HG03139 (cell line): ENCODE data around the gene RAB40C.
"Not testable (repeated sequence)": the region's sequence is repeated elsewhere in the genome, so short reads cannot be mapped to it uniquely, and the experiment has no call there.

Experiments used
- ATAC-seq: cut with Tn5 transposase; IDR thresholded peaks from one replicate; pipeline ENCODE4 v1.9.1; 2021; ENCODE audit not compliant: unreplicated experiment

The RAB40C gene

GRCh38 chr16:588889-589657, 793 bp upstream of the RAB40C start:
- ATAC-seq = peak; percentile 60

GRCh38 chr16:590188-590814, 435 bp downstream of the RAB40C start:
- ATAC-seq = no peak

GRCh38 chr16:590815-591200, 942 bp downstream of the RAB40C start:
- no peak for ATAC-seq

DNA sequence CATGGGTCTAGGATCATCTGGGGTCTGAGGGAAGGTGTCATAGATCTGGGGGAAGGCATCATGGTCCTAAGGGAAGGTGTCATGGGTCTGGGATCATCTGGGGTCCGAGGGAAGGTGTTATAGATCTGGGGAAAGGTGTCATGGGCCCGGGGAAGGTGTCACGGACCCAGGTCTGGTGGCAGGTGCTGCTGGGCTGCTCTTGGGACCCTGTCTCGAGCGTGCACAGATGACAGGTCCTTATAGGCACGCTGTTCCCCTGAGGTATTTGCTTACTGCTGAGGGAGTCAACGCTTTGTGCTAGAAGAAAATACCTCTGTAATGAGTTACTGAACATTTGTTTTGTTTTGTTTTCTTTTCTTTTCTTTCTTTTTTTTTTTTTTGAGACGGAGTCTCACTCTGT, 1.4 kb downstream of the RAB40C start:
- ATAC-seq = no peak

- no peak for ATAC-seq
These were observed 2.1 kb downstream of the RAB40C start for GRCh38 chr16:591892-592517.

- ATAC-seq = no peak
These were observed 2.8 kb downstream of the RAB40C start for GRCh38 chr16:592518-593306.

DNA sequence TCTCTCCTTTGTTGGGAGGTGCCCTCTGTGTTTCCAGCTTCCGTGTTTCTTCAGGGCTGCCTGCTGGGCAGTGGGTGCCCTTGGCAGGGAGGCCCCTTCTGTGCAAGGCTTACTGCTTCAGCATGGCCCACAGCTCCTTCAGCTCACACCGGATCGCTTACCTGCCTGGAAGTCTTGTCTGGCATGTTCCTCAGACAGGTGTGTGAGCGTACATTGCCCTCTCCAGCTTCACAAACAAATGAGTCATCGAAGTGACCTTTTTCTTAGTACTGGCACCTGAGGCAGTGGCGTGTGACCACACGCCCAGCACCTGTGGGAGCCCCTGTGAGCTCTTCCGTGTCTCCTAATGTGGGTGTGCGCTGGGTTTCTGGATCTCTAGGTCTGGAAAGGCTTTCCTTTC, 3.5 kb downstream of the RAB40C start:
- no peak for ATAC-seq

- ATAC-seq = no peak
These were observed 3.9 kb downstream of the RAB40C start for GRCh38 chr16:593807-594206.

GRCh38 chr16:595094-595528, 5.2 kb downstream of the RAB40C start:
- no peak for ATAC-seq

- no peak for ATAC-seq
These were observed 6.3 kb downstream of the RAB40C start for GRCh38 chr16:595942-596735.

DNA sequence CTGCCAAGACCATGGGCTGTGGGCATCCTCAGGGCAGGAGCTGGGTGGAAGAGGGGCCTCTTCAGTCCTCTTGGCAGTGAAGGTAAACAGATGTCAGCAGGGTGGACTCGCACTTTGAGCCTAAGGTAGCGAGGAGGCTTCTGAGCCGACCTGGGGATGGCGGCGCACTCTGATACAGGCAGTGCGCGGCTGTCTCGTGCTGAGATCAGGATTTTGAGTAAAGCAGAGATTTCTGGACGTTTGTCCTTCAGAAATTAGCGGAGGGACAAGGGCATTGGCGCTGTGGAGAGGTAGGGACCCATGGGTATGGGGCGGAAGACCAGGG, 6.8 kb downstream of the RAB40C start:
- no peak for ATAC-seq

GRCh38 chr16:597655-598054, 7.8 kb downstream of the RAB40C start:
- not testable (repeated sequence) for ATAC-seq

GRCh38 chr16:598823-599739, 9.2 kb downstream of the RAB40C start:
- no peak for ATAC-seq

GRCh38 chr16:600781-601180, 10.9 kb downstream of the RAB40C start:
- ATAC-seq = no peak

- ATAC-seq = no peak
These were observed 14.1 kb downstream of the RAB40C start for GRCh38 chr16:603933-604332.

- no peak for ATAC-seq
These were observed 16.9 kb downstream of the RAB40C start for GRCh38 chr16:606656-607307.

DNA sequence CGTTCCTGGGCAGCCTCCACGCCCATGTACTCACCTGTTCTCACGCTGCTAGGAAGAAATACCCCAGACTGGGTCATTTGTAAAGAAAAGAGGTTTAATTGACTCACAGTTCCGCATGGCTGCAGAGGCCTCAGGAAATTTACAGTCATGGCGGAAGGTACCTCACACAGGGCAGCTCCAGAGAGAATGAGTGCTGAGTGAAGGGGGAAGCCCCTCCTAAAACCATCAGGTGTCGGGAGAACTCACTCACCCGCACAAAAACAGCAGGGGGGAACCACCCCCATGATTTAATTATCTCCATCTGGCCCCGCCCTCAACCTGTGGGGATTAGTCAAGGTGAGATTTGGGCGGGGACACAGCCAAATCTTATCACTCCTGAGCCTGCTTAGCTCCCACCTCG, 18.2 kb downstream of the RAB40C start:
- no peak for ATAC-seq

DNA sequence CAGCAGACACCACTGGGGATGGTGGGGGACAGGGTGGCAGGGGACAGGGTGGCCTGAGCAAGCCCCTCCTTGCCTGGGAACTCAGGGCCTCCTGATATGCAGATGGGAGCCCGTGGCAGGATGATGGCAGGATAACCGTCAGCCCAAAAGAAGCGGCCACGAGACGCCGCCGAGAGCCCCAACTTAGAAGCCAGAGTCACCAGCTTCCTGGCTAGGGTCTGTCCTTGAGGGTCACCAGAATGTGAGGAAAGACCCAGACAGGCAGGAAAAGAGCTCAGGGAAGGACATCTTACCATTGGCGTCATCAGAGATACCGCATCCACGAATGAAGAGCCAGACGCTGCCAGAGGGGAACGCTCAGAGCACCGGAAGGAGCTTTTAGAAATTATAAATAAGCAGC, 19.4 kb downstream of the RAB40C start:
- no peak for ATAC-seq

DNA sequence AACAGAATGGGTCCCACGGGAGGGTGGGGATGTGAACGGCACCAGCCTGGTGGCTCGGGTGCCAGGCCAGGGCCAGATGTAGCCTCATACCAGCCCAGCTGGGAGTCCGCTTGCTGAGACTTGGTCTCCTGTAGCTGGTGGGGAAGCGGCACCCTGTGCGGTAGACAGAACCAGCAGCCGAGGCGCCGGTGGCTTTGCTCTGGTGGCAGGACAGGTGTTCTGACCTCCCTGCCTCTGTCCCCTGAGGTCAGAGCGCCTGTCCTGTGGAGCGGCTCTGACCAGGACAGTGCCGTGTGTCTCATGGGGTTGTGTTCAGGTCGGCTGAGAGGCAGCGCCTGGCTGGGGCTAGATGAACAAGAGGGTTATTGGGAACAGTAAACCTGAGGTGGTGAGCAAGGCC, 20.1 kb downstream of the RAB40C start:
- no peak for ATAC-seq
